ENCODE results near the gene PACS1. TPM values are rescaled to one million over a fixed set of nuclear protein-coding genes. Genes with fewer than 3 reads are reported as not detected.

PACS1 gene
- polyA plus RNA-seq, 1 donor (not counting 4 experiments of a cell fraction or from before 2014, with no cell fraction given) = 14.9 TPM

- Histone ChIP-seq H3K27me3 (ENCODE audit: control insufficient read depth, extremely low read depth, insufficient read depth, low read length) (no peaks in the 10 kb centered on the region), H2AFZ (ENCODE audit: control insufficient read depth, low read length) (no peak overlapping the region), H3K4me1 (ENCODE audit: control insufficient read depth, extremely low read depth, insufficient read depth, low read length) (no peaks in the 10 kb centered on the region), H3K27ac (ENCODE audit: control insufficient read depth, insufficient read depth, low read length) (no peak overlapping the region), H3K4me3 (ENCODE audit: control insufficient read depth in 2 of 3, extremely low read depth in 1 of 3, insufficient read depth in 2 of 3, low read depth in 1 of 3, low read length in 3 of 3) (no peak overlapping the region), H3K4me2 (ENCODE audit: control insufficient read depth, extremely low read depth, insufficient read depth, low read depth, low read length) (no peak overlapping the region), H3K9me3 (ENCODE audit: control insufficient read depth, low read depth, low read length) (no peaks in the 10 kb centered on the region), H3K9me1 (ENCODE audit: control insufficient read depth, extremely low read depth, insufficient read depth, low read length) (no peaks in the 10 kb centered on the region), H3K36me3 (ENCODE audit: control insufficient read depth in 2 of 2, extremely low read depth in 1 of 2, insufficient read depth in 2 of 2, low read length in 2 of 2) (peaks cover 8 to 16% of the 10 kb centered on the region in 2 experiments), H3K9ac (ENCODE audit: control insufficient read depth, extremely low read depth, insufficient read depth, low read length) (no peak overlapping the region), H3K79me2 (ENCODE audit: control insufficient read depth, insufficient read depth, low read length) (no peaks in the 10 kb centered on the region), H4K20me1 (ENCODE audit: control insufficient read depth, extremely low read depth, insufficient read depth, low read length) (peaks cover 10% of the 10 kb centered on the region)
- dilution Hi-C loops (cut with MboI; ENCODE audit: extremely low pct_ligation_motif_present, low sequenced_read_pairs) = no loop called here
- no peak for FAIRE-seq
- DNase-seq (ENCODE audit: low read depth, low spot score) = no peak
- TF ChIP-seq CTCF (optimal IDR thresholded peaks at IDR 0.05 in 1 of 3, IDR thresholded peaks at IDR 0.05 in 1 of 3, conservative IDR thresholded peaks at IDR 0.05 in 1 of 3; ENCODE audit: extremely low read depth in 1 of 3, insufficient read depth in 2 of 3, low read length in 3 of 3) (no peak), EZH2 (IDR thresholded peaks at IDR 0.05; ENCODE audit: low read length) (no peak)
Observed at GRCh38 chr11:66279092-66279734, 209.1 kb downstream of the PACS1 start.

GRCh38 chr11:66280428-66280827 lies 210.4 kb downstream of the PACS1 start:
- no peak for FAIRE-seq
- Histone ChIP-seq H4K20me1 (ENCODE audit: control insufficient read depth, extremely low read depth, insufficient read depth, low read length) (peaks cover 10% of the 10 kb centered on the region), H3K4me1 (ENCODE audit: control insufficient read depth, extremely low read depth, insufficient read depth, low read length) (no peaks in the 10 kb centered on the region), H3K4me2 (ENCODE audit: control insufficient read depth, extremely low read depth, insufficient read depth, low read depth, low read length) (no peak overlapping the region), H3K27me3 (ENCODE audit: control insufficient read depth, extremely low read depth, insufficient read depth, low read length) (no peaks in the 10 kb centered on the region), H3K79me2 (ENCODE audit: control insufficient read depth, insufficient read depth, low read length) (peaks cover 2% of the 10 kb centered on the region), H3K4me3 (ENCODE audit: control insufficient read depth in 2 of 3, extremely low read depth in 1 of 3, insufficient read depth in 2 of 3, low read depth in 1 of 3, low read length in 3 of 3) (no peak overlapping the region), H3K9me1 (ENCODE audit: control insufficient read depth, extremely low read depth, insufficient read depth, low read length) (no peaks in the 10 kb centered on the region), H2AFZ (ENCODE audit: control insufficient read depth, low read length) (no peak overlapping the region), H3K36me3 (ENCODE audit: control insufficient read depth in 2 of 2, extremely low read depth in 1 of 2, insufficient read depth in 2 of 2, low read length in 2 of 2) (peaks cover 4 to 14% of the 10 kb centered on the region in 2 experiments), H3K9ac (ENCODE audit: control insufficient read depth, extremely low read depth, insufficient read depth, low read length) (no peak overlapping the region), H3K27ac (ENCODE audit: control insufficient read depth, insufficient read depth, low read length) (no peak overlapping the region), H3K9me3 (ENCODE audit: control insufficient read depth, low read depth, low read length) (no peaks in the 10 kb centered on the region)
- DNase-seq (ENCODE audit: low read depth, low spot score) = no peak
- TF ChIP-seq CTCF (optimal IDR thresholded peaks at IDR 0.05 in 1 of 3, IDR thresholded peaks at IDR 0.05 in 1 of 3, conservative IDR thresholded peaks at IDR 0.05 in 1 of 3; ENCODE audit: extremely low read depth in 1 of 3, insufficient read depth in 2 of 3, low read length in 3 of 3) (no peak), EZH2 (IDR thresholded peaks at IDR 0.05; ENCODE audit: low read length) (no peak)
- dilution Hi-C loops (cut with MboI; ENCODE audit: extremely low pct_ligation_motif_present, low sequenced_read_pairs) = no loop called here
